ENCODE data around the gene PLD2.

Gene PLD2

DNA sequence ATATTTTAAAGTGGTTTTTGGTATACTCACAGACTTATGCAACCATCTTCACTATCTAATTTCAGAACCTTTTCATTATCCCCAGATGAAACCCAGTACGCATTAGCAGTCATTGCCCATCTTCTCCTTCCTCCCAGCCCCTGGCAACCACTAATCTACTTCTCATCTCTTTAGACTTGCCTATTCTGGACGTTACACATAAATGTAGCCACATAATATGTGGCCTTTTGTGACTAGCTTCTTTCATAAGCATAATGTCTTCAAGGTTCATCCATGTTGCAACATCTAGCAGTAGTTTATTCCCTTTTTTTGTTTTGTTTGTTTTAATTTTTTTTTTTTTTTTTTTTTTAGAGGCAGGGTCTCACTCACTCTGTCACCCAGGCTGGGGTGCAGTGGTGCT lies 63.9 kb downstream of the PLD2 start:
- TF ChIP-seq, protein P1, sequence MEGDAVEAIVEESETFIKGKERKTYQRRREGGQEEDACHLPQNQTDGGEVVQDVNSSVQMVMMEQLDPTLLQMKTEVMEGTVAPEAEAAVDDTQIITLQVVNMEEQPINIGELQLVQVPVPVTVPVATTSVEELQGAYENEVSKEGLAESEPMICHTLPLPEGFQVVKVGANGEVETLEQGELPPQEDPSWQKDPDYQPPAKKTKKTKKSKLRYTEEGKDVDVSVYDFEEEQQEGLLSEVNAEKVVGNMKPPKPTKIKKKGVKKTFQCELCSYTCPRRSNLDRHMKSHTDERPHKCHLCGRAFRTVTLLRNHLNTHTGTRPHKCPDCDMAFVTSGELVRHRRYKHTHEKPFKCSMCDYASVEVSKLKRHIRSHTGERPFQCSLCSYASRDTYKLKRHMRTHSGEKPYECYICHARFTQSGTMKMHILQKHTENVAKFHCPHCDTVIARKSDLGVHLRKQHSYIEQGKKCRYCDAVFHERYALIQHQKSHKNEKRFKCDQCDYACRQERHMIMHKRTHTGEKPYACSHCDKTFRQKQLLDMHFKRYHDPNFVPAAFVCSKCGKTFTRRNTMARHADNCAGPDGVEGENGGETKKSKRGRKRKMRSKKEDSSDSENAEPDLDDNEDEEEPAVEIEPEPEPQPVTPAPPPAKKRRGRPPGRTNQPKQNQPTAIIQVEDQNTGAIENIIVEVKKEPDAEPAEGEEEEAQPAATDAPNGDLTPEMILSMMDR (IDR thresholded peaks at IDR 0.05; ENCODE audit: low read depth, low read length, missing control alignments), result no peak
- H3K4me3 ChIP-seq (ENCODE audit: low read depth, low read length), result no peak overlapping the region
- DNase-seq (ENCODE audit: low read depth), result no peak
- in situ Hi-C loops (cut with HindIII; ENCODE audit: low sequenced_read_pairs), result no loop called here

DNA sequence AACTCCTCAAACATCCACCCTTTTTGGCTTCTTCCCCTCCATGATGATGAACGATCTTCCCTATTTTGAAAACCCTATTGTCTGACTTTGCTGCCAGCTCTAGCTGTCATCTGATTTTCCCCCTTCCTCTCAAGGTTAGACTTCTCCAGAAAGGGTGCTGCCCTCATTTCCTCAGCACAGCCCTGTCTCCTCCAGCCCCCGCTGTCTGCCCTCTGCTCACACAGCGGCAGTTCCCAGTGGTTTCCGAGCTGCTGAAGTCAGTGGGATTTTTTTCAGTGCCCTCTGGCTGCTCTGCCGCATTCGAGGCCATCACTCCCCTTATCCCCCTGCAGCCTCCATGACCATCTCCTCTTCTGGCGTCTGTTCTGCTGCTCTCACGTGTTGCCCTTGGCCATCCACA lies 65.8 kb downstream of the PLD2 start:
- DNase-seq (ENCODE audit: low read depth), result no peak
- in situ Hi-C loops (cut with HindIII; ENCODE audit: low sequenced_read_pairs), result no loop called here
- H3K4me3 ChIP-seq (ENCODE audit: low read depth, low read length), result no peak overlapping the region
- TF ChIP-seq, protein P1 (IDR thresholded peaks at IDR 0.05; ENCODE audit: low read depth, low read length, missing control alignments), result no peak

All from astrocyte of the cerebellum (primary cell).